Fibroblast of the aortic adventitia (primary cell): ENCODE measurements around the gene CPB1. TPM values are rescaled to one million over a fixed set of nuclear protein-coding genes. Genes with fewer than 3 reads are reported as not detected.

Experiments
- DNase-seq: peaks from one replicate; pipeline ENCODE4 v3.0.0-alpha.2; 2010; ENCODE audit warnings: low read depth
- H3K4me3 ChIP-seq: 2 replicates; pipeline ENCODE4 v1.5.1; 2011; ENCODE audit warnings: low read depth, mild to moderate bottlenecking, control low read depth, low read length, moderate library complexity
- total RNA-seq: library from RNA; depleted of rRNA; stranded (reverse); fragments of >200 nt; gene quantifications from 2 replicates; pipeline ENCODE4 v1.2.3, GENCODE V29; 2012; ENCODE audit warnings: low replicate concordance
- TF ChIP-seq, protein P1 (sequence below): IDR thresholded peaks from 2 replicates; pipeline ENCODE4 v1.5.1; 2011; ENCODE audit warnings: mild to moderate bottlenecking, low read length, control low read depth, inconsistent platforms; ENCODE audit not compliant: insufficient read depth

The CPB1 gene
- total RNA-seq, 1 donor: 0.18 TPM

DNA sequence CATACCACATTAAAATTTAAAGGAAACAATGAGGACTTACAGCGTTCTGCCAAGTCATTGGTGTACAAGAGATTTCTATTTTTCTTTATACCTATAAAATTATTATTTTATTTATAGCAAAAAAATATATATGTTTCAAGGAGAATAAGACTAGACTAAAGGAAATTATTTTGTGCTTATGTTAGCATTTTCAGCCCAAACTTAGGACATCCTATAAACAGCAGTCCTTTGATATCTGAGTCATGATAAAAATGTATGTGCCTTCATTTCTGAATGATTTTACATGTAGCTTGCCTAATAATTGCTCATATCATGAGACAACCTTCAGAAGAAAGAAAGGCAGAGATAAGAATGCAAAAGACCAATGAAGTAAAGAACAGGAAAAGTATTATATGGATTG is 20.8 kb downstream of the CPB1 start:
- no peak for DNase-seq
- no peak overlapping the region for H3K4me3 ChIP-seq
- TF ChIP-seq, protein P1, sequence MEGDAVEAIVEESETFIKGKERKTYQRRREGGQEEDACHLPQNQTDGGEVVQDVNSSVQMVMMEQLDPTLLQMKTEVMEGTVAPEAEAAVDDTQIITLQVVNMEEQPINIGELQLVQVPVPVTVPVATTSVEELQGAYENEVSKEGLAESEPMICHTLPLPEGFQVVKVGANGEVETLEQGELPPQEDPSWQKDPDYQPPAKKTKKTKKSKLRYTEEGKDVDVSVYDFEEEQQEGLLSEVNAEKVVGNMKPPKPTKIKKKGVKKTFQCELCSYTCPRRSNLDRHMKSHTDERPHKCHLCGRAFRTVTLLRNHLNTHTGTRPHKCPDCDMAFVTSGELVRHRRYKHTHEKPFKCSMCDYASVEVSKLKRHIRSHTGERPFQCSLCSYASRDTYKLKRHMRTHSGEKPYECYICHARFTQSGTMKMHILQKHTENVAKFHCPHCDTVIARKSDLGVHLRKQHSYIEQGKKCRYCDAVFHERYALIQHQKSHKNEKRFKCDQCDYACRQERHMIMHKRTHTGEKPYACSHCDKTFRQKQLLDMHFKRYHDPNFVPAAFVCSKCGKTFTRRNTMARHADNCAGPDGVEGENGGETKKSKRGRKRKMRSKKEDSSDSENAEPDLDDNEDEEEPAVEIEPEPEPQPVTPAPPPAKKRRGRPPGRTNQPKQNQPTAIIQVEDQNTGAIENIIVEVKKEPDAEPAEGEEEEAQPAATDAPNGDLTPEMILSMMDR: no peak

DNA sequence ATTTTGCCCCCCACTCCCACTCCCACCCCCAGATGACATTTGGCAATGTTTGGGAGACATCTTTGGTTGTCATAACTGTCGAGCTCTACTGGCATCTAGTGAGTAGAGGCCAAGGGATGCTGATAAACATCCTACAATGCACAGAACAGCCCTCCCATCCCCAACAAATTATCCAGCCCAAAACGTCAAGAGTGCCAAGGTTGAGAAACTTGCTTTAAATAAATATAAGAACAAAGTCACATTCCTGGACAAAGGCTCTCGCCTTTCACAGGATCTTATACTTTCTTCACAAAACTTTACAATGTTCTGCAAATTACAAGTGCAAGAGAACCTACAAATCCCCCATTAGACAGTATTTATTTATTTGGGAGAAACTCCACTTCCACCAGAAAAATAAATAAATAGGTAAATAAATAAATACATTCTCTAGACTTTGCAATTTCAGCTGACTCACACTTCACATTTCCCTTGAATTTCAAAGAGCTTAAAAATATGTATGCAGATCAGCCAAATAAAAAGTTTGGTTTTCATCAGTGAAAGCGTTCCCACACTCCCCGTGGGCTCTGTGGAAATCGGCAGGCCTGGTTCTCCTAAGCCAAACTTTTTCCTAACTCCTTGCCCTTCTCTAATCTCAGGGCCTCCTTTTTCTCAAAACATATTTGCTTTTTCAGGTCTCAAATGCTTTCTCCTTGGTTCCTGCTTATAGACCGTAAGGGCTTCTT is 24.8 kb downstream of the CPB1 start:
- TF ChIP-seq, protein P1: no peak
- no peak overlapping the region for H3K4me3 ChIP-seq
- peak; percentile 29 for DNase-seq

DNA sequence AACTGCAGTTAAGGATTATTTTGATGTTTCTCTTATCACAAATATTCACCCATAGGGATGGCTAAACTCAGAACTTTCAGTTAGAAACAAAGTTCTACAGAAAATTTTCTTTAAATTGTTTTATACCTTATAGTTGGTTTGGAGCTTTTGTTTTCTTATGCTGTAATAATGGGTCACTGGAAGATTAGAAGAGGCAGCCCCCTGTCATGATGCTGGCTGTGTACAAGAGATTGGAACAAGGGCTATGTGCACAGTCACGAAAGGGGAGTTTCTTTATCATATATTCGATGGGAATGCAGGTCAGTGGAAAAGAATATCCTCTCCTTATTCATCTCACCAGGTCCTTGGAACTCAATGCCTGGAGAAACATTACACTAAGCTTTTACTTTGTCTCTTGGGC is 25.5 kb downstream of the CPB1 start:
- H3K4me3 ChIP-seq: no peak overlapping the region
- DNase-seq: no peak
- TF ChIP-seq, protein P1: no peak

DNA sequence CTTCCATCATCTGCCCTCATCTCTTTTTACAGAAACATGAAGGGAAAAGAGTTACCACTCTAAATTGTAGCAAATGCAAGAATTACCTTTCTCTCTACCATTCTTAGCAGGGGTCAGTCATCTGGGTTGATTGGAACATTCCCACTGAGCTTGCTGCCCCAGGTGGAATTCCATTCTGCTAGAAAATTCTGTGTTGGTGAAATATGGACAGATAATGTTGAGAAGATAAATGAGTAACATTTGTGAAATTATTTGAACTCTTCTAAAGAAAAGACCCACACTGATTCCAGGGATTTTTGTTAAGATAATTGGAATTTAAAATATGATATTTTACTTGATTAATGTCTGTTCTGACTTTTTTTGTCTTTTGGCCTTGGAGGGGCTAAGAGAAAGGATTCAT is 26.4 kb downstream of the CPB1 start:
- no peak overlapping the region for H3K4me3 ChIP-seq
- DNase-seq: no peak
- TF ChIP-seq, protein P1: no peak

DNA sequence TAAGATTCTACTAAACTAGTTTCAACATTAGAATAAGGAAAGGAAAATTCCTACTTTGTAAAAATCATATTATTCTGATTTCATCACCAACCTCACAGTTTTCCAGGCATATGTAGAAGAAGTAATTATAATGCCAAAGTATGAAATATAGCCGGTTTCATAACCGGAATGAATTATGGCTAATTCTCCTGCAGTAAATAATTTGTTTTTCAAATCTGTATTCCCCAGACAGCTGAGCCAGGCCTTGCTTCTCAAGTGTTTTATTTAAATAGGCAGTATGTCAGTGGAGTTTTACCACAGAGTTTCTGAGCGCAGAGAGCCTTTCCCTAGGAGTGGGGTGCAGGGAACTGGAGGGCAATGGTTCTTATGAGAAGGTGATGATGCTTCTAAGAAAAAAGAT is 28.8 kb downstream of the CPB1 start:
- no peak overlapping the region for H3K4me3 ChIP-seq
- DNase-seq: no peak
- TF ChIP-seq, protein P1: no peak

DNA sequence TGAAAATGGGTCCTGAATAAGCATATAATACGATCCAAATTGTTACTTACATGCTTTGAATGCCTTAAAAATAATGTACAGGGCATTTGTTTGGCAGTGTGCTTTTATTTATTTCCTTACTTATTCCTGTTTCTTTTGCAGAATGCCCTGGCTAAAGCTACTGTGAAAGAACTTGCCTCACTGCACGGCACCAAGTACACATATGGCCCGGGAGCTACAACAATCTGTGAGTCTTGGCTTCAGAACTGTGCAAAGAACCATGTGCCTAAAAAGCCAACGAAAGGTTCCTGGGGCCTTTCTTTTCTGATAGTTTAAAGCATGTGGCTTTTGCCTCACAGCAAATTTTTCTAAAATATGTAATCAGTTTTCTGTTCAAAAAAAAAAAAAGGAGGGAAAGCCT is 29.7 kb downstream of the CPB1 start:
- TF ChIP-seq, protein P1: no peak
- DNase-seq: no peak
- no peak overlapping the region for H3K4me3 ChIP-seq
